SK-N-SH (cell line): ENCODE data around the gene NSDHL. TPM values are rescaled to one million over a fixed set of nuclear protein-coding genes. Genes with fewer than 3 reads are reported as not detected.

Experiments used
- CTCF ChIA-PET: fragments of 300-600, 350-600 bp; formaldehyde crosslinking; extraction: SDS; loops from one replicate; lab custom pipeline; 2021; lab: Yijun Ruan, JAX
- POLR2A ChIA-PET: fragments of 350-600 bp; sonication (Branson Sonifier 250); formaldehyde crosslinking; extraction: SDS; loops from one replicate; lab custom pipeline; 2020; ENCODE audit warnings: antibody characterized with exemption, inconsistent platforms; lab: Yijun Ruan, JAX
- DNase-seq: peaks from one replicate; pipeline ENCODE4 v3.0.0; 2012
- H2AFZ ChIP-seq: fragments of 200-600 bp; sonication (generic); 2 replicates; pipeline ENCODE4 v1.8.1; 2016; ENCODE audit warnings: antibody characterized with exemption, mild to moderate bottlenecking, low read depth
- H3F3A ChIP-seq: fragments of 200-600 bp; sonication (generic); replicated peaks from 2 replicates; pipeline ENCODE3; 2016; ENCODE audit warnings: antibody characterized with exemption, mild to moderate bottlenecking; ENCODE audit not compliant: insufficient read depth
- H3K27ac ChIP-seq, 2 experiments: fragments of 200-500 bp in 1 of 2; fragments of 200-600 bp in 1 of 2; sonication (Bioruptor generic) in 1 of 2; sonication (generic), shearing (Covaris generic) in 1 of 2; 2 replicates each; pipeline versions ENCODE4 v1.5.1 to v1.6.1; 2014 to 2016; ENCODE audit warnings: low read depth in 2 of 2, inconsistent platforms in 1 of 2, low read length in 1 of 2, mild to moderate bottlenecking in 1 of 2, mixed read lengths in 1 of 2
- H3K27me3 ChIP-seq: fragments of 200-600 bp; sonication (generic), shearing (Covaris generic); 2 replicates; pipeline ENCODE4 v1.6.1; 2016; ENCODE audit warnings: mixed run types; ENCODE audit not compliant: insufficient read depth
- H3K36me3 ChIP-seq, 2 experiments: fragments of 200-500 bp in 1 of 2; fragments of 200-600 bp in 1 of 2; sonication (Bioruptor generic) in 1 of 2; sonication (generic) in 1 of 2; replicated peaks in 1 of 2; 2 replicates each; pipeline versions ENCODE3 to v1.5.1; 2014 to 2016; ENCODE audit warnings: low read length in 1 of 2, mild to moderate bottlenecking in 1 of 2; ENCODE audit not compliant: insufficient read depth in 2 of 2, control insufficient read depth in 1 of 2
- H3K4me1 ChIP-seq, 2 experiments: fragments of 200-500 bp in 1 of 2; fragments of 200-600 bp in 1 of 2; sonication (Bioruptor generic) in 1 of 2; sonication (generic), shearing (Covaris generic) in 1 of 2; 2 replicates each; pipeline versions ENCODE4 v1.5.1 to v1.6.1; 2014 to 2016; ENCODE audit warnings: low read depth in 1 of 2, low read length in 1 of 2, mixed run types in 1 of 2; ENCODE audit not compliant: insufficient read depth in 2 of 2, control insufficient read depth in 1 of 2
- H3K4me2 ChIP-seq: fragments of 200-600 bp; sonication (generic), shearing (Covaris generic); 2 replicates; pipeline ENCODE4 v1.6.1; 2017; ENCODE audit warnings: mixed run types
- H3K4me3 ChIP-seq, 2 experiments: fragments of 200-500 bp in 1 of 2; fragments of 200-600 bp in 1 of 2; sonication (Bioruptor generic) in 1 of 2; sonication (generic), shearing (Covaris generic) in 1 of 2; 2 replicates each; pipeline versions ENCODE4 v1.5.1 to v1.8.1; 2014 to 2016; ENCODE audit warnings: low read depth in 2 of 2, inconsistent platforms in 1 of 2, low read length in 1 of 2, mild to moderate bottlenecking in 1 of 2, mixed read lengths in 1 of 2, moderate library complexity in 1 of 2
- H3K79me2 ChIP-seq: fragments of 200-600 bp; sonication (generic); 2 replicates; pipeline ENCODE4 v1.8.1; 2017; ENCODE audit warnings: mild to moderate bottlenecking; ENCODE audit not compliant: insufficient read depth
- H3K9ac ChIP-seq: fragments of 200-600 bp; sonication (generic); 2 replicates; pipeline ENCODE4 v1.6.1; 2017; ENCODE audit warnings: mixed run types
- H3K9me2 ChIP-seq: fragments of 200-600 bp; sonication (generic); 2 replicates; pipeline ENCODE4 v1.6.1; 2017; ENCODE audit warnings: mixed run types
- H3K9me3 ChIP-seq: fragments of 200-600 bp; sonication (generic); 2 replicates; pipeline ENCODE4 v1.6.1; 2017; ENCODE audit warnings: mixed run types, mild to moderate bottlenecking, moderate library complexity
- H4K20me1 ChIP-seq: fragments of 200-600 bp; sonication (generic); 2 replicates; pipeline ENCODE4 v1.6.1; 2017; ENCODE audit warnings: mild to moderate bottlenecking, mixed run types; ENCODE audit not compliant: insufficient read depth
- CHD2 ChIP-seq: fragments of 150-350 bp; IDR thresholded peaks from 2 replicates; pipeline ENCODE4 v1.6.1; 2018; ENCODE audit warnings: low read length; ENCODE audit not compliant: partially characterized antibody
- CTCF ChIP-seq: fragments of 200-600 bp; sonication (generic); IDR thresholded peaks from 2 replicates; pipeline ENCODE4 v1.6.1; 2017; ENCODE audit warnings: antibody characterized with exemption, mild to moderate bottlenecking, moderate library complexity
- FOXJ3 ChIP-seq: sonication (generic); formaldehyde crosslinking; IDR thresholded peaks from 2 replicates; pipeline ENCODE4 v1.5.1; 2020; ENCODE audit warnings: mild to moderate bottlenecking, missing genetic modification reagents
- MAX ChIP-seq: IDR thresholded peaks from 2 replicates; pipeline ENCODE4 v1.4.0; 2012; ENCODE audit warnings: low read depth
- MXI1 ChIP-seq: IDR thresholded peaks from 2 replicates; pipeline ENCODE4 v1.6.1; 2012; ENCODE audit warnings: mild to moderate bottlenecking, low read depth, low read length, improper control_type of control experiment
- NFIC ChIP-seq: IDR thresholded peaks from 2 replicates; pipeline ENCODE4 v1.4.0; 2012; ENCODE audit warnings: borderline replicate concordance
- PBX3 ChIP-seq: IDR thresholded peaks from 2 replicates; pipeline ENCODE4; 2012
- RAD21 ChIP-seq: IDR thresholded peaks from 2 replicates; pipeline ENCODE4 v1.6.1; 2012; ENCODE audit warnings: mild to moderate bottlenecking, low read length
- REST ChIP-seq: IDR thresholded peaks from 2 replicates; pipeline ENCODE4 v1.6.1; 2012; ENCODE audit warnings: mild to moderate bottlenecking, low read depth, low read length, moderate library complexity
- RFX5 ChIP-seq: IDR thresholded peaks from 2 replicates; pipeline ENCODE4 v1.6.1; 2012; ENCODE audit warnings: mild to moderate bottlenecking, improper control_type of control experiment, low read length
- RXRA ChIP-seq: IDR thresholded peaks from 2 replicates; pipeline ENCODE4 v1.4.0; 2012; ENCODE audit warnings: low read depth, mild to moderate bottlenecking, borderline replicate concordance
- SMC3 ChIP-seq: IDR thresholded peaks from 2 replicates; pipeline ENCODE4 v1.6.1; 2012; ENCODE audit warnings: low read depth, low read length, improper control_type of control experiment
- TCF12 ChIP-seq: IDR thresholded peaks from 2 replicates; pipeline ENCODE4 v1.4.0; 2012
- TEAD4 ChIP-seq: IDR thresholded peaks from 2 replicates; pipeline ENCODE4 v1.4.0; 2012; ENCODE audit warnings: mild to moderate bottlenecking, borderline replicate concordance; ENCODE audit not compliant: insufficient read depth
- USF1 ChIP-seq: IDR thresholded peaks from 2 replicates; pipeline ENCODE4 v1.4.0; 2012; ENCODE audit warnings: low read depth, borderline replicate concordance
- WGBS: methylation state at CpG from one replicate; pipeline ENCODE4 v1.1.6; 2017; ENCODE audit warnings: low lambda C conversion rate; 5-methylcytosine and 5-hydroxymethylcytosine counted together
- polyA plus RNA-seq, 3 experiments: library from polyadenylated mRNA; depleted of rRNA; stranded (reverse); fragments of >200 nt; gene quantifications; 2 replicates each; pipeline ENCODE4 v1.2.3, GENCODE V29; 2012

NSDHL gene
- polyA plus RNA-seq, 1 of the 3 experiments (the other 2 are of a cell fraction), result 24.8 TPM

- H3K4me1 ChIP-seq, result peaks cover 0 to 26% of the 10 kb centered on the region in 2 experiments; a peak in 1 of 4 replicates
- H3K79me2 ChIP-seq, result no peaks in the 10 kb centered on the region
- no peak overlapping the region for H3K4me3 ChIP-seq
- ChIA-PET CTCF (interaction anchor here (0.9 to 5.8 kb wide), 4 partner anchors 7 to 30 kb away, joined by 3 to 71 read pairs (median 28); no protein-coding TSS in a partner anchor), POLR2A (no interaction called here)
- no peaks in the 10 kb centered on the region for H4K20me1 ChIP-seq
- H3K9me2 ChIP-seq, result no peaks in the 10 kb centered on the region
- H3F3A ChIP-seq, result no peaks in the 10 kb centered on the region
- no peaks in the 10 kb centered on the region for H3K9me3 ChIP-seq
- no peak overlapping the region for H3K9ac ChIP-seq
- DNase-seq, result no peak
- no peaks in the 10 kb centered on the region for H3K36me3 ChIP-seq
- H2AFZ ChIP-seq, result no peak overlapping the region
- no peak overlapping the region for H3K27ac ChIP-seq
- WGBS, result 31% methylated on average over 4 of the region's 4 CpGs
- TF ChIP-seq CTCF (peak; percentile 19; the same call in 1 of the 2 replicates), MXI1 (no peak), RAD21 (0 out of 2 replicates have a peak, but pooled peaks have one; percentile 14)
- H3K27me3 ChIP-seq, result peaks cover 5% of the 10 kb centered on the region
- H3K4me2 ChIP-seq, result no peak overlapping the region
These were observed 81.2 kb downstream of the NSDHL start for GRCh38 chrX:152912106-152912505.

- CTCF ChIA-PET, result interaction anchor here (0.9 to 5.8 kb wide), 6 partner anchors 7 to 30 kb away, joined by 3 to 71 read pairs (median 16); no protein-coding TSS in a partner anchor
- no peak overlapping the region for H3K9ac ChIP-seq
- H3K9me3 ChIP-seq, result no peaks in the 10 kb centered on the region
- H3K4me2 ChIP-seq, result no peak overlapping the region
- no peaks in the 10 kb centered on the region for H3K36me3 ChIP-seq
- no peaks in the 10 kb centered on the region for H3K9me2 ChIP-seq
- peaks cover 0 to 20% of the 10 kb centered on the region in 2 experiments; a peak in 1 of 4 replicates for H3K4me1 ChIP-seq
- POLR2A ChIA-PET, result no interaction called here
- 38% methylated on average over 1 of the region's 7 CpGs for WGBS
- H4K20me1 ChIP-seq, result no peaks in the 10 kb centered on the region
- no peak for DNase-seq
- TF ChIP-seq CHD2, result no peak
- no peak for TF ChIP-seq USF1
- TF ChIP-seq SMC3, result no peak
- no peak for TF ChIP-seq MAX
- no peak for TF ChIP-seq FOXJ3 (CRISPR knock-in tag)
- TF ChIP-seq RXRA, result no peak
- no peak for TF ChIP-seq TCF12
- TF ChIP-seq PBX3, result no peak
- no peak for TF ChIP-seq RFX5
- no peak for TF ChIP-seq REST
- TF ChIP-seq RAD21, result no peak
- no peak for TF ChIP-seq TEAD4
- TF ChIP-seq NFIC, result no peak
- no peaks in the 10 kb centered on the region for H3K79me2 ChIP-seq
- H3K27ac ChIP-seq, result no peak overlapping the region
- H3F3A ChIP-seq, result no peaks in the 10 kb centered on the region
- H3K4me3 ChIP-seq, result no peak overlapping the region
- no peak overlapping the region for H2AFZ ChIP-seq
- H3K27me3 ChIP-seq, result peaks cover 5% of the 10 kb centered on the region
These were observed 81.8 kb downstream of the NSDHL start for GRCh38 chrX:152912641-152913040.
